Subcutaneous abdominal adipose tissue (tissue), 5 donors: ENCODE results near the gene ANKS1B.
A peak's percentile ranks its signal among the peaks of the same experiment; 100 is the strongest.

ENCODE experiments used
- H3K27ac ChIP-seq: one replicate; pipeline ENCODE4 v1.7.0; 2013; ENCODE audit warnings: low read depth, mild to moderate bottlenecking, inconsistent platforms, low read length, moderate library complexity
- H3K27me3 ChIP-seq, 5 donors: one replicate each; pipeline ENCODE4 v1.7.0; 2013; ENCODE audit warnings: low read length in 5 of 5, inconsistent platforms in 1 of 5; ENCODE audit not compliant: control insufficient read depth in 5 of 5, insufficient read depth in 4 of 5
- H3K36me3 ChIP-seq, 5 donors: one replicate each; pipeline ENCODE4 v1.7.0; 2013; ENCODE audit warnings: low read length in 5 of 5; ENCODE audit not compliant: control insufficient read depth in 5 of 5, insufficient read depth in 5 of 5
- H3K4me1 ChIP-seq, 5 donors: one replicate each; pipeline ENCODE4 v1.7.0; 2013; ENCODE audit warnings: low read length in 5 of 5, mild to moderate bottlenecking in 3 of 5, moderate library complexity in 1 of 5; ENCODE audit not compliant: control insufficient read depth in 5 of 5, insufficient read depth in 5 of 5
- H3K4me3 ChIP-seq, 5 donors: one replicate each; pipeline ENCODE4 v1.7.0; 2013; ENCODE audit warnings: low read length in 5 of 5, low read depth in 1 of 5
- H3K9ac ChIP-seq, 5 donors: one replicate each; pipeline ENCODE4 v1.7.0; 2013; ENCODE audit warnings: low read length in 5 of 5, mild to moderate bottlenecking in 4 of 5, moderate library complexity in 3 of 5
- H3K9me3 ChIP-seq, 5 donors: one replicate each; pipeline ENCODE4 v1.7.0; 2013; ENCODE audit warnings: low read length in 5 of 5; ENCODE audit not compliant: control insufficient read depth in 5 of 5
- donor health status: healthy.
- donor health status: healthy.
- donor health status: healthy.
- donor health status: healthy.
- donor health status: healthy.

The ANKS1B gene

GRCh38 chr12:99996095-99996494 is 11.4 kb upstream of the ANKS1B start:
- H3K27me3 ChIP-seq: no peaks in the 10 kb centered on the region
- H3K36me3 ChIP-seq: no peaks in the 10 kb centered on the region
- no peak overlapping the region for H3K27ac ChIP-seq
- H3K9me3 ChIP-seq: peaks cover 0 to 8% (median 6%) of the 10 kb centered on the region in 5 donors
- no peak overlapping the region for H3K9ac ChIP-seq
- H3K4me3 ChIP-seq: no peak overlapping the region
- no peaks in the 10 kb centered on the region for H3K4me1 ChIP-seq

GRCh38 chr12:99985631-99986030 is 895 bp upstream of the ANKS1B start:
- Histone ChIP-seq H3K27ac (no peak overlapping the region), H3K9ac (peak overlapping the region in 2 of 5 donors; percentile 49 to 81), H3K9me3 (no peaks in the 10 kb centered on the region), H3K4me3 (peak overlapping the region; percentile 62 to 86 (median 79)), H3K27me3 (peaks cover 0 to 3% (median 0%) of the 10 kb centered on the region in 5 donors), H3K4me1 (peaks cover 4 to 21% (median 17%) of the 10 kb centered on the region in 5 donors), H3K36me3 (no peaks in the 10 kb centered on the region)

GRCh38 chr12:99985129-99985570 is 414 bp upstream of the ANKS1B start:
- no peaks in the 10 kb centered on the region for H3K9me3 ChIP-seq
- H3K27me3 ChIP-seq: peaks cover 0 to 3% (median 0%) of the 10 kb centered on the region in 5 donors
- peak overlapping the region; percentile 62 to 86 (median 79) for H3K4me3 ChIP-seq
- H3K4me1 ChIP-seq: peaks cover 4 to 21% (median 17%) of the 10 kb centered on the region in 5 donors
- H3K27ac ChIP-seq: peak overlapping the region; percentile 54
- H3K9ac ChIP-seq: peak overlapping the region in 4 of 5 donors; percentile 42 to 83 (median 65)
- H3K36me3 ChIP-seq: no peaks in the 10 kb centered on the region

- Histone ChIP-seq H3K4me1 (peaks cover 4 to 21% (median 17%) of the 10 kb centered on the region in 5 donors), H3K9me3 (no peaks in the 10 kb centered on the region), H3K27me3 (peaks cover 0 to 3% (median 0%) of the 10 kb centered on the region in 5 donors), H3K4me3 (peak overlapping the region; percentile 57 to 80 (median 67)), H3K27ac (no peak overlapping the region), H3K36me3 (no peaks in the 10 kb centered on the region), H3K9ac (peak overlapping the region in 1 of 5 donors; percentile 15)
These were observed 1.1 kb downstream of the ANKS1B start for GRCh38 chr12:99983456-99984258.

GRCh38 chr12:99981639-99982190 is 3.0 kb downstream of the ANKS1B start:
- Histone ChIP-seq H3K27ac (no peak overlapping the region), H3K4me1 (peaks cover 4 to 31% (median 19%) of the 10 kb centered on the region in 5 donors), H3K9ac (no peak overlapping the region), H3K27me3 (peaks cover 0 to 3% (median 0%) of the 10 kb centered on the region in 5 donors), H3K36me3 (no peaks in the 10 kb centered on the region), H3K9me3 (no peaks in the 10 kb centered on the region), H3K4me3 (no peak overlapping the region)

GRCh38 chr12:99979471-99979870 is 5.3 kb downstream of the ANKS1B start:
- no peaks in the 10 kb centered on the region for H3K9me3 ChIP-seq
- no peak overlapping the region for H3K27ac ChIP-seq
- H3K27me3 ChIP-seq: no peaks in the 10 kb centered on the region
- no peaks in the 10 kb centered on the region for H3K36me3 ChIP-seq
- peaks cover 0 to 27% (median 12%) of the 10 kb centered on the region in 5 donors for H3K4me1 ChIP-seq
- H3K4me3 ChIP-seq: no peak overlapping the region
- no peak overlapping the region for H3K9ac ChIP-seq

GRCh38 chr12:99978152-99978551 is 6.6 kb downstream of the ANKS1B start:
- no peak overlapping the region for H3K4me3 ChIP-seq
- H3K27me3 ChIP-seq: no peaks in the 10 kb centered on the region
- no peaks in the 10 kb centered on the region for H3K9me3 ChIP-seq
- H3K4me1 ChIP-seq: peaks cover 0 to 18% (median 2%) of the 10 kb centered on the region in 5 donors
- no peak overlapping the region for H3K27ac ChIP-seq
- H3K9ac ChIP-seq: no peak overlapping the region
- H3K36me3 ChIP-seq: no peaks in the 10 kb centered on the region

- H3K27me3 ChIP-seq: no peaks in the 10 kb centered on the region
- H3K36me3 ChIP-seq: no peaks in the 10 kb centered on the region
- H3K27ac ChIP-seq: no peak overlapping the region
- H3K9me3 ChIP-seq: peaks cover 0 to 4% (median 0%) of the 10 kb centered on the region in 5 donors
- peaks cover 0 to 18% (median 2%) of the 10 kb centered on the region in 5 donors for H3K4me1 ChIP-seq
- H3K9ac ChIP-seq: no peak overlapping the region
- H3K4me3 ChIP-seq: no peak overlapping the region
These were observed 7.2 kb downstream of the ANKS1B start for GRCh38 chr12:99977550-99977949.

GRCh38 chr12:99976762-99977161 is 8.0 kb downstream of the ANKS1B start:
- Histone ChIP-seq H3K9me3 (peaks cover 0 to 5% (median 0%) of the 10 kb centered on the region in 5 donors), H3K27me3 (no peaks in the 10 kb centered on the region), H3K9ac (no peak overlapping the region), H3K27ac (no peak overlapping the region), H3K36me3 (no peaks in the 10 kb centered on the region), H3K4me3 (no peak overlapping the region), H3K4me1 (peaks cover 0 to 18% (median 2%) of the 10 kb centered on the region in 5 donors)

GRCh38 chr12:99975321-99975720 is 9.4 kb downstream of the ANKS1B start:
- H3K9me3 ChIP-seq: peaks cover 0 to 5% (median 0%) of the 10 kb centered on the region in 5 donors
- no peak overlapping the region for H3K4me3 ChIP-seq
- H3K27ac ChIP-seq: no peak overlapping the region
- H3K36me3 ChIP-seq: no peaks in the 10 kb centered on the region
- no peaks in the 10 kb centered on the region for H3K27me3 ChIP-seq
- H3K9ac ChIP-seq: no peak overlapping the region
- peaks cover 0 to 18% (median 2%) of the 10 kb centered on the region in 5 donors for H3K4me1 ChIP-seq
